Measurements from ENCODE around the gene SLC22A4.

SLC22A4 gene

GRCh38 chr5:132323202-132323601 is 29.0 kb downstream of the SLC22A4 start:
- Histone ChIP-seq H3K9me3 (ENCODE audit: control extremely low read depth in 1 of 5, control insufficient read depth in 4 of 5, insufficient read depth in 2 of 5, low read depth in 1 of 5, low read length in 4 of 5) (no peaks in the 10 kb centered on the region), H3K36me3 (ENCODE audit: control insufficient read depth in 4 of 4, insufficient read depth in 4 of 4, low read length in 3 of 4) (peaks cover 0 to 7% (median 0%) of the 10 kb centered on the region in 4 experiments), H3K27me3 (replicated peaks in 2 of 5; ENCODE audit: control insufficient read depth in 4 of 5, insufficient read depth in 5 of 5, low read length in 4 of 5) (no peaks in the 10 kb centered on the region), H3K27ac (ENCODE audit: insufficient read depth in 1 of 2, low read depth in 1 of 2, low read length in 2 of 2, poor library complexity in 1 of 2, severe bottlenecking in 2 of 2) (no peak overlapping the region), H3K4me3 (ENCODE audit: control insufficient read depth in 1 of 7, extremely low read depth in 1 of 7, insufficient read depth in 4 of 7, low read depth in 2 of 7, low read length in 6 of 7) (no peak overlapping the region), H3K4me1 (ENCODE audit: control extremely low read depth in 1 of 4, control insufficient read depth in 4 of 4, insufficient read depth in 4 of 4, low read length in 3 of 4) (no peaks in the 10 kb centered on the region)
- ChIA-PET CTCF (interaction anchor here (1.1 to 2.1 kb wide), 4 partner anchors 10 to 84 kb away, joined by 3 to 6 read pairs (median 4); no protein-coding TSS in a partner anchor), POLR2A (interaction anchor here (0.5 kb wide), 1 partner anchor 647 kb away, joined by 6 read pairs; no protein-coding TSS in a partner anchor)
- WGBS (ENCODE audit: insufficient coverage) = 93% methylated on average over 3 of the region's 5 CpGs
- no peak for DNase-seq

- Histone ChIP-seq H3K4me3 (ENCODE audit: control insufficient read depth in 1 of 7, extremely low read depth in 1 of 7, insufficient read depth in 4 of 7, low read depth in 2 of 7, low read length in 6 of 7) (no peak overlapping the region), H3K9me3 (ENCODE audit: control extremely low read depth in 1 of 5, control insufficient read depth in 4 of 5, insufficient read depth in 2 of 5, low read depth in 1 of 5, low read length in 4 of 5) (no peaks in the 10 kb centered on the region), H3K36me3 (ENCODE audit: control insufficient read depth in 4 of 4, insufficient read depth in 4 of 4, low read length in 3 of 4) (peaks cover 0 to 16% (median 2%) of the 10 kb centered on the region in 4 experiments), H3K27ac (ENCODE audit: insufficient read depth in 1 of 2, low read depth in 1 of 2, low read length in 2 of 2, poor library complexity in 1 of 2, severe bottlenecking in 2 of 2) (no peak overlapping the region), H3K27me3 (replicated peaks in 2 of 5; ENCODE audit: control insufficient read depth in 4 of 5, insufficient read depth in 5 of 5, low read length in 4 of 5) (no peaks in the 10 kb centered on the region), H3K4me1 (ENCODE audit: control extremely low read depth in 1 of 4, control insufficient read depth in 4 of 4, insufficient read depth in 4 of 4, low read length in 3 of 4) (no peaks in the 10 kb centered on the region)
- ChIA-PET CTCF (interaction anchor here (0.7 to 1.6 kb wide), 6 partner anchors 9 to 263 kb away, joined by 3 to 6 read pairs (median 3); no protein-coding TSS in a partner anchor), POLR2A (no interaction called here)
- no peak for DNase-seq
- 100% methylated on average over 1 of the region's 4 CpGs for WGBS (ENCODE audit: insufficient coverage)
Observed at GRCh38 chr5:132325691-132326090, 31.5 kb downstream of the SLC22A4 start.

- ChIA-PET CTCF (interaction anchor here (1.1 to 1.6 kb wide), 6 partner anchors 13 to 31 kb away, joined by 3 to 6 read pairs (median 3); no protein-coding TSS in a partner anchor), POLR2A (no interaction called here)
- Histone ChIP-seq H3K36me3 (ENCODE audit: control insufficient read depth in 4 of 4, insufficient read depth in 4 of 4, low read length in 3 of 4) (peaks cover 0 to 18% (median 4%) of the 10 kb centered on the region in 4 experiments), H3K4me3 (ENCODE audit: control insufficient read depth in 1 of 7, extremely low read depth in 1 of 7, insufficient read depth in 4 of 7, low read depth in 2 of 7, low read length in 6 of 7) (no peak overlapping the region), H3K9me3 (ENCODE audit: control extremely low read depth in 1 of 5, control insufficient read depth in 4 of 5, insufficient read depth in 2 of 5, low read depth in 1 of 5, low read length in 4 of 5) (no peaks in the 10 kb centered on the region), H3K27ac (ENCODE audit: insufficient read depth in 1 of 2, low read depth in 1 of 2, low read length in 2 of 2, poor library complexity in 1 of 2, severe bottlenecking in 2 of 2) (no peak overlapping the region), H3K4me1 (ENCODE audit: control extremely low read depth in 1 of 4, control insufficient read depth in 4 of 4, insufficient read depth in 4 of 4, low read length in 3 of 4) (no peaks in the 10 kb centered on the region), H3K27me3 (replicated peaks in 2 of 5; ENCODE audit: control insufficient read depth in 4 of 5, insufficient read depth in 5 of 5, low read length in 4 of 5) (no peaks in the 10 kb centered on the region)
- DNase-seq = no peak
- WGBS (ENCODE audit: insufficient coverage) = no CpG with 5 or more reads among the region's 2 CpGs
Observed at GRCh38 chr5:132327252-132327955, 33.2 kb downstream of the SLC22A4 start.

- H3K4me3 ChIP-seq (ENCODE audit: control insufficient read depth in 1 of 7, extremely low read depth in 1 of 7, insufficient read depth in 4 of 7, low read depth in 2 of 7, low read length in 6 of 7) = no peak overlapping the region
- H3K9me3 ChIP-seq (ENCODE audit: control extremely low read depth in 1 of 5, control insufficient read depth in 4 of 5, insufficient read depth in 2 of 5, low read depth in 1 of 5, low read length in 4 of 5) = no peaks in the 10 kb centered on the region
- DNase-seq = peak in 2 of 3 donors; percentile 12 to 31
- ChIA-PET CTCF (interaction anchor here (1.4 kb wide), 2 partner anchors 31 to 62 kb away, joined by 3 to 5 read pairs; no protein-coding TSS in a partner anchor), POLR2A (interaction anchor here (0.6 kb wide), 1 partner anchor 28 kb away, joined by 3 read pairs; no protein-coding TSS in a partner anchor)
- H3K27me3 ChIP-seq (replicated peaks in 2 of 5; ENCODE audit: control insufficient read depth in 4 of 5, insufficient read depth in 5 of 5, low read length in 4 of 5) = no peaks in the 10 kb centered on the region
- H3K27ac ChIP-seq (ENCODE audit: insufficient read depth in 1 of 2, low read depth in 1 of 2, low read length in 2 of 2, poor library complexity in 1 of 2, severe bottlenecking in 2 of 2) = no peak overlapping the region
- H3K36me3 ChIP-seq (ENCODE audit: control insufficient read depth in 4 of 4, insufficient read depth in 4 of 4, low read length in 3 of 4) = peaks cover 2 to 19% (median 4%) of the 10 kb centered on the region in 4 experiments
- H3K4me1 ChIP-seq (ENCODE audit: control extremely low read depth in 1 of 4, control insufficient read depth in 4 of 4, insufficient read depth in 4 of 4, low read length in 3 of 4) = no peaks in the 10 kb centered on the region
- WGBS (ENCODE audit: insufficient coverage) = 89% methylated on average over 3 of the region's 3 CpGs
Observed at GRCh38 chr5:132334812-132335211, 40.6 kb downstream of the SLC22A4 start.

GRCh38 chr5:132335402-132335801 is 41.2 kb downstream of the SLC22A4 start:
- no peak overlapping the region for H3K4me3 ChIP-seq (ENCODE audit: control insufficient read depth in 1 of 7, extremely low read depth in 1 of 7, insufficient read depth in 4 of 7, low read depth in 2 of 7, low read length in 6 of 7)
- H3K4me1 ChIP-seq (ENCODE audit: control extremely low read depth in 1 of 4, control insufficient read depth in 4 of 4, insufficient read depth in 4 of 4, low read length in 3 of 4) = no peaks in the 10 kb centered on the region
- POLR2A ChIA-PET = no interaction called here
- no peak for DNase-seq
- H3K9me3 ChIP-seq (ENCODE audit: control extremely low read depth in 1 of 5, control insufficient read depth in 4 of 5, insufficient read depth in 2 of 5, low read depth in 1 of 5, low read length in 4 of 5) = no peaks in the 10 kb centered on the region
- no peaks in the 10 kb centered on the region for H3K27me3 ChIP-seq (replicated peaks in 2 of 5; ENCODE audit: control insufficient read depth in 4 of 5, insufficient read depth in 5 of 5, low read length in 4 of 5)
- CTCF ChIA-PET = interaction anchor here (1.4 kb wide), 2 partner anchors 32 to 63 kb away, joined by 3 to 5 read pairs; no protein-coding TSS in a partner anchor
- peaks cover 2 to 20% (median 4%) of the 10 kb centered on the region in 4 experiments for H3K36me3 ChIP-seq (ENCODE audit: control insufficient read depth in 4 of 4, insufficient read depth in 4 of 4, low read length in 3 of 4)
- no peak overlapping the region for H3K27ac ChIP-seq (ENCODE audit: insufficient read depth in 1 of 2, low read depth in 1 of 2, low read length in 2 of 2, poor library complexity in 1 of 2, severe bottlenecking in 2 of 2)

GRCh38 chr5:132339502-132339901 is 45.3 kb downstream of the SLC22A4 start:
- Histone ChIP-seq H3K4me1 (ENCODE audit: control extremely low read depth in 1 of 4, control insufficient read depth in 4 of 4, insufficient read depth in 4 of 4, low read length in 3 of 4) (no peaks in the 10 kb centered on the region), H3K36me3 (ENCODE audit: control insufficient read depth in 4 of 4, insufficient read depth in 4 of 4, low read length in 3 of 4) (peaks cover 0 to 16% (median 3%) of the 10 kb centered on the region in 4 experiments), H3K4me3 (ENCODE audit: control insufficient read depth in 1 of 7, extremely low read depth in 1 of 7, insufficient read depth in 4 of 7, low read depth in 2 of 7, low read length in 6 of 7) (no peak overlapping the region), H3K27ac (ENCODE audit: insufficient read depth in 1 of 2, low read depth in 1 of 2, low read length in 2 of 2, poor library complexity in 1 of 2, severe bottlenecking in 2 of 2) (no peak overlapping the region), H3K27me3 (replicated peaks in 2 of 5; ENCODE audit: control insufficient read depth in 4 of 5, insufficient read depth in 5 of 5, low read length in 4 of 5) (no peaks in the 10 kb centered on the region), H3K9me3 (ENCODE audit: control extremely low read depth in 1 of 5, control insufficient read depth in 4 of 5, insufficient read depth in 2 of 5, low read depth in 1 of 5, low read length in 4 of 5) (no peaks in the 10 kb centered on the region)
- ChIA-PET POLR2A (no interaction called here), CTCF (interaction anchor here (1.6 kb wide), 2 partner anchors 11 kb away, joined by 3 to 4 read pairs; no protein-coding TSS in a partner anchor)
- DNase-seq = no peak

All from common myeloid progenitor, CD34-positive (primary cell).